AG09319 (cell line): Measurements from ENCODE around the gene NCR3LG1.

Experiments
- DNase-seq: peaks from one replicate; pipeline ENCODE4 v3.0.0-alpha.2; 2010; ENCODE audit warnings: low read depth; ENCODE audit errors: extremely low read depth
- CTCF ChIP-seq: IDR thresholded peaks from 2 replicates; pipeline ENCODE4 v1.5.1; 2011; ENCODE audit warnings: low read depth, mild to moderate bottlenecking, inconsistent platforms, low read length, moderate library complexity

The NCR3LG1 gene

GRCh38 chr11:17371614-17372013 is 20.0 kb downstream of the NCR3LG1 start:
- no peak for DNase-seq
- no peak for TF ChIP-seq CTCF

- DNase-seq: no peak
- TF ChIP-seq CTCF: no peak
These were observed 23.9 kb downstream of the NCR3LG1 start for GRCh38 chr11:17375547-17375946.

- no peak for DNase-seq
- TF ChIP-seq CTCF: no peak
These were observed 24.9 kb downstream of the NCR3LG1 start for GRCh38 chr11:17376493-17376892.

- TF ChIP-seq CTCF: no peak
- DNase-seq: no peak
These were observed 27.1 kb downstream of the NCR3LG1 start for GRCh38 chr11:17378655-17379054.

- TF ChIP-seq CTCF: no peak
- DNase-seq: no peak
These were observed 28.0 kb downstream of the NCR3LG1 start for GRCh38 chr11:17379383-17380180.

- no peak for TF ChIP-seq CTCF
- no peak for DNase-seq
These were observed 29.6 kb downstream of the NCR3LG1 start for GRCh38 chr11:17381156-17381555.

- no peak for TF ChIP-seq CTCF
- no peak for DNase-seq
These were observed 30.6 kb downstream of the NCR3LG1 start for GRCh38 chr11:17382046-17382728.
